GM23338 (cell line): Measurements from ENCODE around the gene TAS2R43. TPM values are rescaled to one million over a fixed set of nuclear protein-coding genes. Genes with fewer than 3 reads are reported as not detected.

Experiments
- ATAC-seq: fragments of 200-7000 bp; cut with Tn5 transposase; 3 replicates; pipeline ENCODE4 v1.9.1; 2020
- DNase-seq: peaks from one replicate; pipeline ENCODE4 v3.0.0-alpha.2; 2015; ENCODE audit warnings: low spot score
- H2AFZ ChIP-seq: fragments of 200-600 bp; sonication (generic); 2 replicates; pipeline ENCODE4 v1.8.0; 2016; ENCODE audit warnings: antibody characterized with exemption, mild to moderate bottlenecking, moderate library complexity
- H3F3A ChIP-seq: fragments of 200-600 bp; sonication (generic); replicated peaks from 2 replicates; pipeline ENCODE4 v1.8.0; 2017; ENCODE audit warnings: antibody characterized with exemption, mixed run types, low read depth
- H3K27ac ChIP-seq: fragments of 200-600 bp; sonication (generic); 2 replicates; pipeline ENCODE4 v1.6.1; 2016; ENCODE audit warnings: low read depth
- H3K27me3 ChIP-seq: fragments of 200-600 bp; sonication (generic); 2 replicates; pipeline ENCODE4 v1.8.0; 2016; ENCODE audit warnings: mild to moderate bottlenecking, mixed run types, moderate library complexity; ENCODE audit not compliant: insufficient read depth
- H3K36me3 ChIP-seq: fragments of 200-600 bp; sonication (generic); 2 replicates; pipeline ENCODE4 v1.8.0; 2016; ENCODE audit warnings: mild to moderate bottlenecking; ENCODE audit not compliant: insufficient read depth
- H3K4me1 ChIP-seq: fragments of 200-600 bp; sonication (generic); 2 replicates; pipeline ENCODE4 v1.8.0; 2016; ENCODE audit warnings: mild to moderate bottlenecking, moderate library complexity; ENCODE audit not compliant: insufficient read depth
- H3K4me2 ChIP-seq: fragments of 200-600 bp; sonication (generic); 2 replicates; pipeline ENCODE4 v1.7.1; 2017; ENCODE audit warnings: mixed run types
- H3K4me3 ChIP-seq: fragments of 200-600 bp; sonication (generic); 2 replicates; pipeline ENCODE4 v1.6.1; 2016; ENCODE audit warnings: mixed run types
- H3K79me2 ChIP-seq: fragments of 200-600 bp; sonication (generic); replicated peaks from 2 replicates; pipeline ENCODE4 v1.8.0; 2017; ENCODE audit warnings: mild to moderate bottlenecking; ENCODE audit not compliant: insufficient read depth
- H3K9me2 ChIP-seq: fragments of 200-600 bp; sonication (generic); 2 replicates; pipeline ENCODE4 v1.8.0; 2017; ENCODE audit not compliant: insufficient read depth
- H4K20me1 ChIP-seq: fragments of 200-600 bp; sonication (generic); replicated peaks from 2 replicates; pipeline ENCODE4 v1.8.0; 2017; ENCODE audit warnings: mild to moderate bottlenecking; ENCODE audit not compliant: insufficient read depth
- H3K27ac Mint-ChIP-seq: 2 replicates; pipeline ENCODE4 v1.8.0; 2020; ENCODE audit warnings: inconsistent platforms, mild to moderate bottlenecking, moderate library complexity, mixed read lengths
- H3K27me3 Mint-ChIP-seq: 3 replicates; pipeline ENCODE4 v1.8.0; 2022; ENCODE audit warnings: low read depth, mild to moderate bottlenecking, moderate library complexity, mixed read lengths, inconsistent platforms; ENCODE audit not compliant: insufficient read depth, poor library complexity
- H3K36me3 Mint-ChIP-seq: 3 replicates; pipeline ENCODE4 v1.8.0; 2021; ENCODE audit warnings: low read depth, mild to moderate bottlenecking, inconsistent platforms, moderate library complexity, mixed read lengths
- H3K4me1 Mint-ChIP-seq: 3 replicates; pipeline ENCODE4 v1.8.0; 2020; ENCODE audit warnings: mild to moderate bottlenecking, inconsistent platforms, mixed read lengths
- H3K4me3 Mint-ChIP-seq: 3 replicates; pipeline ENCODE4 v1.8.0; 2021; ENCODE audit warnings: moderate library complexity, mild to moderate bottlenecking, inconsistent platforms, mixed read lengths
- H3K9me3 Mint-ChIP-seq: 3 replicates; pipeline ENCODE4 v1.8.0; 2020; ENCODE audit warnings: moderate library complexity, mild to moderate bottlenecking, inconsistent platforms, mixed read lengths
- CREB1 ChIP-seq: fragments of 250-450 bp; sonication (Bioruptor Pico); IDR thresholded peaks from 2 replicates; pipeline ENCODE4 v1.5.0; 2020; ENCODE audit warnings: low read depth, mild to moderate bottlenecking, moderate library complexity
- EZH2 ChIP-seq: fragments of 200-600 bp; sonication (generic); IDR thresholded peaks from one replicate; pipeline ENCODE4 v1.8.0; 2017; ENCODE audit warnings: antibody characterized with exemption, mild to moderate bottlenecking, low read depth; ENCODE audit not compliant: unreplicated experiment
- EZH2phosphoT487 ChIP-seq: fragments of 200-600 bp; sonication (generic); IDR thresholded peaks from one replicate; pipeline ENCODE4 v1.8.1; 2018; ENCODE audit warnings: antibody characterized with exemption; ENCODE audit not compliant: unreplicated experiment
- JUNB ChIP-seq: IDR thresholded peaks from one replicate; pipeline ENCODE4 v1.6.1; 2016; ENCODE audit warnings: antibody characterized with exemption; ENCODE audit not compliant: unreplicated experiment
- NANOG ChIP-seq: IDR thresholded peaks from 2 replicates; pipeline ENCODE4 v1.6.1; 2016; ENCODE audit warnings: antibody characterized with exemption, borderline replicate concordance
- STAT1 ChIP-seq: IDR thresholded peaks from one replicate; pipeline ENCODE4 v1.6.1; 2016; ENCODE audit warnings: antibody characterized with exemption; ENCODE audit not compliant: unreplicated experiment
- ZNF114 ChIP-seq: fragments of 250-450 bp; sonication (Bioruptor Pico); IDR thresholded peaks from 2 replicates; pipeline ENCODE4 v1.5.0; 2020; ENCODE audit warnings: mild to moderate bottlenecking, moderate library complexity
- ZNF331 ChIP-seq: fragments of 250-450 bp; sonication (Bioruptor Pico); IDR thresholded peaks from 2 replicates; pipeline ENCODE4 v1.5.0; 2020; ENCODE audit warnings: low read depth, mild to moderate bottlenecking, moderate library complexity
- polyA plus RNA-seq: library from polyadenylated mRNA; unstranded; fragments of >200 nt; fragmentation: Nextera tagmentation; extraction: Ambion mirVana; gene quantifications from 2 replicates; pipeline ENCODE4 v1.2.1, GENCODE V29; 2016
- total RNA-seq: library from RNA; depleted of rRNA; stranded (reverse); fragments of >200 nt; shearing (Covaris generic); gene quantifications from 2 replicates; pipeline ENCODE4 v1.2.3, GENCODE V29; 2014
- TF ChIP-seq, protein P1 (sequence below), 2 experiments: fragments of 200-600 bp in 1 of 2; sonication (generic) in 1 of 2; conservative IDR thresholded peaks; 2 replicates each; pipeline versions ENCODE4 v1.5.1 to v1.6.1; 2016 to 2017; ENCODE audit warnings: antibody characterized with exemption in 2 of 2, low read depth in 2 of 2, mild to moderate bottlenecking in 2 of 2, moderate library complexity in 1 of 2
- TF ChIP-seq, protein P2 (sequence below): IDR thresholded peaks from 2 replicates; pipeline ENCODE4 v1.6.1; 2016; ENCODE audit warnings: antibody characterized with exemption

Gene TAS2R43
- total and polyA plus RNA-seq, 2 experiments from 2014 or later: 2.7 TPM; not detected in 1

DNA sequence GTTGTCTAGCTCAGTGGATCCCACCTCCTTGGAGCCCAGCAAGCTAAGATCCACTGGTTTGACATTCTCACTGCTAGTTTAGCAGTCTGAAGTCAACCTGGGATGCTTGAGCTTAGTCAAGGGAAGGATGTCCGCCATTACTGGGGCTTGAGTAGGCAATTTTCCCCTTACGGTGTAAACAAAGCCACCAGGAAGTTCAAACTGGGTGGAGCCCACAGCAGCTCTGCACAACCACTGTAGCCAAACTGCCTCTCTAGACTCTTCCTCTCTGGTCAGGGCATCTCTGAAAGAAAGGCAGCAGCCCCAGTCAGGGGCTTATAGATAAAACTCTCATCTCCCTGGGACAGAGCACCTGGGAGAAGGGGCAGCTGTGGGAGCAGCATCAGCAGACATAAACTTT, 16.7 kb upstream of the TAS2R43 start:
- H3K4me2 ChIP-seq: no peak overlapping the region
- H3K36me3 Mint-ChIP-seq: peaks cover 85% of the 10 kb centered on the region

DNA sequence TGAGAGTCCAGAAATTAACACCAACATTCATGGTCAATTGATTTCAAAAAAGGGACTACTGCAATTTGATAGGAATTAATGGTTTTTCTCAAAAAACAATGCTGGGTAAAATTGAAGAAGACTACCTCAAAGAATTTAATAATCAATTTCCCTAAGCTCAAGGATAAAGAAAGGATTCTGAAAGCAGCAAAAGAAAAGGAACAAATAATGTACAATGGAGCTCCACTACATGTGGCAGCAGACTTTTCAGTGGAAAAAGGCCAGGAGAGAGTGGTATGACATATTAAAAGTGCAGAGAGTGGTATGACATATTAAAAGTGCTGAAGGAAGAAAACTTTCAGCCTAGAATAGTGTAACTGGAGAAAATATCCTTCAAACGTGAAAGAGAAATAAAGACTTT, 15.6 kb upstream of the TAS2R43 start:
- H3K27me3 ChIP-seq: no peaks in the 10 kb centered on the region
- Mint-ChIP-seq H3K27me3 (no peaks in the 10 kb centered on the region), H3K9me3 (peaks cover 31% of the 10 kb centered on the region), H3K27ac (peak overlapping the region; percentile 5; the same call in 1 of the 2 replicates), H3K36me3 (peaks cover 84% of the 10 kb centered on the region), H3K4me1 (no peaks in the 10 kb centered on the region; the same call in 2 of the 3 replicates), H3K4me3 (no peak overlapping the region)
- H3K79me2 ChIP-seq: peaks cover 86% of the 10 kb centered on the region
- no peak for TF ChIP-seq ZNF114 (CRISPR knock-in tag)
- TF ChIP-seq EZH2: no peak
- no peak for TF ChIP-seq EZH2phosphoT487
- TF ChIP-seq, protein P1, sequence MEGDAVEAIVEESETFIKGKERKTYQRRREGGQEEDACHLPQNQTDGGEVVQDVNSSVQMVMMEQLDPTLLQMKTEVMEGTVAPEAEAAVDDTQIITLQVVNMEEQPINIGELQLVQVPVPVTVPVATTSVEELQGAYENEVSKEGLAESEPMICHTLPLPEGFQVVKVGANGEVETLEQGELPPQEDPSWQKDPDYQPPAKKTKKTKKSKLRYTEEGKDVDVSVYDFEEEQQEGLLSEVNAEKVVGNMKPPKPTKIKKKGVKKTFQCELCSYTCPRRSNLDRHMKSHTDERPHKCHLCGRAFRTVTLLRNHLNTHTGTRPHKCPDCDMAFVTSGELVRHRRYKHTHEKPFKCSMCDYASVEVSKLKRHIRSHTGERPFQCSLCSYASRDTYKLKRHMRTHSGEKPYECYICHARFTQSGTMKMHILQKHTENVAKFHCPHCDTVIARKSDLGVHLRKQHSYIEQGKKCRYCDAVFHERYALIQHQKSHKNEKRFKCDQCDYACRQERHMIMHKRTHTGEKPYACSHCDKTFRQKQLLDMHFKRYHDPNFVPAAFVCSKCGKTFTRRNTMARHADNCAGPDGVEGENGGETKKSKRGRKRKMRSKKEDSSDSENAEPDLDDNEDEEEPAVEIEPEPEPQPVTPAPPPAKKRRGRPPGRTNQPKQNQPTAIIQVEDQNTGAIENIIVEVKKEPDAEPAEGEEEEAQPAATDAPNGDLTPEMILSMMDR (conservative IDR thresholded peaks at IDR 0.05; ENCODE audit: low read depth in 2 of 2): no peak
- TF ChIP-seq, protein P2, sequence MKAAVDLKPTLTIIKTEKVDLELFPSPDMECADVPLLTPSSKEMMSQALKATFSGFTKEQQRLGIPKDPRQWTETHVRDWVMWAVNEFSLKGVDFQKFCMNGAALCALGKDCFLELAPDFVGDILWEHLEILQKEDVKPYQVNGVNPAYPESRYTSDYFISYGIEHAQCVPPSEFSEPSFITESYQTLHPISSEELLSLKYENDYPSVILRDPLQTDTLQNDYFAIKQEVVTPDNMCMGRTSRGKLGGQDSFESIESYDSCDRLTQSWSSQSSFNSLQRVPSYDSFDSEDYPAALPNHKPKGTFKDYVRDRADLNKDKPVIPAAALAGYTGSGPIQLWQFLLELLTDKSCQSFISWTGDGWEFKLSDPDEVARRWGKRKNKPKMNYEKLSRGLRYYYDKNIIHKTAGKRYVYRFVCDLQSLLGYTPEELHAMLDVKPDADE: no peak
- no peak for TF ChIP-seq CREB1 (CRISPR knock-in tag)
- no peak for TF ChIP-seq NANOG
- no peak for TF ChIP-seq JUNB
- TF ChIP-seq STAT1: no peak
- no peak for TF ChIP-seq ZNF331
- H3K4me1 ChIP-seq: no peaks in the 10 kb centered on the region
- no peak overlapping the region for H3K27ac ChIP-seq
- peaks cover 18% of the 10 kb centered on the region; the same call in 1 of the 2 replicates for H4K20me1 ChIP-seq
- no peak for DNase-seq
- no peak overlapping the region for H3K4me3 ChIP-seq
- H3K36me3 ChIP-seq: peaks cover 3% of the 10 kb centered on the region; the same call in 1 of the 2 replicates
- ATAC-seq: no peak
- no peaks in the 10 kb centered on the region for H3F3A ChIP-seq
- H3K9me2 ChIP-seq: no peaks in the 10 kb centered on the region
- no peak overlapping the region for H3K4me2 ChIP-seq
- no peak overlapping the region for H2AFZ ChIP-seq

More for the DNA sequence above, 16.7 kb upstream of the TAS2R43 start:
- Histone ChIP-seq H3F3A (no peaks in the 10 kb centered on the region), H4K20me1 (peaks cover 19% of the 10 kb centered on the region; the same call in 1 of the 2 replicates), H3K27me3 (no peaks in the 10 kb centered on the region), H3K36me3 (peaks cover 3% of the 10 kb centered on the region; the same call in 1 of the 2 replicates), H3K4me1 (no peaks in the 10 kb centered on the region), H3K9me2 (no peaks in the 10 kb centered on the region), H3K79me2 (peaks cover 91% of the 10 kb centered on the region), H3K27ac (no peak overlapping the region), H2AFZ (no peak overlapping the region), H3K4me3 (no peak overlapping the region)
- ATAC-seq: no peak
- H3K9me3 Mint-ChIP-seq: peaks cover 30% of the 10 kb centered on the region
- H3K27me3 Mint-ChIP-seq: no peaks in the 10 kb centered on the region
- no peak overlapping the region for H3K27ac Mint-ChIP-seq
- H3K4me3 Mint-ChIP-seq: no peak overlapping the region
- TF ChIP-seq NANOG (no peak), CREB1 (CRISPR knock-in tag) (no peak)
- DNase-seq: no peak
- H3K4me1 Mint-ChIP-seq: no peaks in the 10 kb centered on the region; the same call in 2 of the 3 replicates
